Activated gamma-delta T cell treated with anti-CD3 and anti-CD28 coated beads, Interleukin-2, amount 50 U/mL, for 16 hours (primary cell): ENCODE data around the gene PLCB3.

Experiments
- DNase-seq: peaks from one replicate; pipeline ENCODE4 v3.0.0-alpha.2; 2020; ENCODE audit warnings: low read depth

Gene PLCB3

DNA sequence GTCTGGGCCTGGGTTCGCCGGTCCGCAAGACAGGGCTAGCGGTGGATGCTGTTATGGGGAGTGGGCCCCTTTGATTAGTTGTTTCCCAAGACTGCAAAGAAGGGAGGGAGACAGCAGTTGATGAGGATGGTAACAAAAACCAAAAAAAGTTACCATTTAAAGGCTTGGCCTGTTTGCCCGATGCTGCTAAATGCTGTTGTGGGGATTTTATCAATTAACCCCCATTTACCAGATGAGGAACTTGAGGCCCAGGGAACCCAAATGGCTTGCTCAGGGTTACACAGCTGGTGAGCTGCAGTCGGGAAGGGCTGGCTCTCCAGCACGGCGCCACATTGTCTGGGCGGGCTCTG is 28.7 kb upstream of the PLCB3 start:
- DNase-seq: no peak

DNA sequence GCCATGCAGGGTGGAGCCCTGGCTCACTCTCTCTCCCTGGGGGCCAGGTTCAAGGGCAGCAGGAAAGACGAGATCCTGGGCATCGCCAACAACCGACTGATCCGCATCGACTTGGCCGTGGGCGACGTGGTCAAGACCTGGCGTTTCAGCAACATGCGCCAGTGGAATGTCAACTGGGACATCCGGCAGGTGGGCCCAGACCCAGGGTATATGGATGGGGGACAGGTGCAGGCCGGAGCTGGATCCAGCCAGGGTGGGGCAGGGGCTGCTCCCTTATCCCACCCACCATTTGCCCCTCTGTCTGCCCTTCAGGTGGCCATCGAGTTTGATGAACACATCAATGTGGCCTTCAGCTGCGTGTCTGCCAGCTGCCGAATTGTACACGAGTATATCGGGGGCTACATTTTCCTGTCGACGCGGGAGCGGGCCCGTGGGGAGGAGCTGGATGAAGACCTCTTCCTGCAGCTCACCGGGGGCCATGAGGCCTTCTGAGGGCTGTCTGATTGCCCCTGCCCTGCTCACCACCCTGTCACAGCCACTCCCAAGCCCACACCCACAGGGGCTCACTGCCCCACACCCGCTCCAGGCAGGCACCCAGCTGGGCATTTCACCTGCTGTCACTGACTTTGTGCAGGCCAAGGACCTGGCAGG is 28.2 kb upstream of the PLCB3 start:
- no peak for DNase-seq

DNA sequence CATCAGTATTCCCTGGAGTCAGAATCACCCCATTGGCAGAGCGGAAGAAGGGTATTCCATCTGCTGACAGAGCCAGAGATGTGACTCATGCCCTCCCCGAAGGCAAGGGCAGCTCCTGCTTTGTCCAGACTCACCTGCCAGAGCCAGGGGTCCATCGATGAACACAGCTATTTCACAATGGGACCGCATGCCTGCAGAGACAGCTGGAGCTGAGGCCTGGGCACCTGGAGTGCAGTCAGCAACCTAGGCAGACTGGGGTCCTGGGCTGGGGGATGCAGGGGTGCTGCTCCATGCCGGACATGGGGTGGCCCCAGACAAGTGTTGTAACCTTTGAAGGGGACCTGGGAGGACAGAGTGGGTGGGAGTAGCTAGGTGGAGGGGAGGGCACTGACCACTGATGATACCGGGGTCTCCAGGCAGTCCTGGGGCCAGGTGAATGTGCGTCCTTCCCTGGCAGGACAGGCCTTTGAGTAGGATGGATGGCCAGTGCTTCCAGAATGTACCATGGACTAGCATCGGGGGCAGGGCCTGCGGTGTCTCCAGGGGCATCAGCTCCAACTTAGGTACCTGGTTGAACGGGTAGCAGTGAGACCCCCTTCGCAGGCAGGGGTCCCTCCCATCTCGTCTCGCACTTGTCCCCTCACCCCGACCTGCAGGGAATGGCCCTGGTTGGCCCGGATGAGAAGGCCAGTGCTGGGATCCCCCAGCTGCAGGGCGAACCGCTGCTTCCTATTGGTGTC is 27.0 kb upstream of the PLCB3 start:
- DNase-seq: no peak

DNA sequence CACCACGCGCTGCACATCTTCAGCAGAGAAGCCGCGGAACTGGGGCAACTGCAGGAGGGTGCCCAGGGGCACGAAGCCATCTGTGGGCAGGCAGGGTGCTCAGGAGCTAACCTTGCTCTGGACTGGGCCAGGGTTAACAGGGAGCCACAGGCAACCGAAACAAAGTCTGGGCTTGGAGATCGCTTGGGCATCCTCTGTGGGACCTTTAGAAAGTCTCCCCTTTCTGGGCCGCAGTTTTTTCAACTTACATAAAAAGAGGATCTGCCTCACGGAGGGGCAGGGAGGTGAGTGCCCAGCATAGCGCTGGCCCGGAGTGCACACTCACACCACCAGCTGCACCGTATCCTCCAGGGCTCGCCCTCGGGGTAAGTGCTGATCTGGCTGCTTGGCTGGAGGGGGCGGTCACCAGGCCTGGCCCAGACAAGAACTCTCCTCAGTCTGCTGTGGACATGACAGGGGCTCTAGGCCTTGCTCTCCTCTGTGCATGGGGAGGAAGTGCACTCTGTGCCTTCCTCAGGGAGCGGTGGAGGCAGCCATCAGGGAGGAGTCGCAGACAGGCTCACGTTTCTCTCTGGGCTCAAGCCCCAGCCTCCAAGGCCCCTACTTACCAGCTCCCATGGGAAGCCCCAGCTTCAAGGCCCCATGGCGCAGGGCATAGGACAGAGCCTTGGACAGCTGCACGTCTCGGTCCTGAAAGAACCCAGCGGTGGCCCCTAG is 26.3 kb upstream of the PLCB3 start:
- no peak for DNase-seq

DNA sequence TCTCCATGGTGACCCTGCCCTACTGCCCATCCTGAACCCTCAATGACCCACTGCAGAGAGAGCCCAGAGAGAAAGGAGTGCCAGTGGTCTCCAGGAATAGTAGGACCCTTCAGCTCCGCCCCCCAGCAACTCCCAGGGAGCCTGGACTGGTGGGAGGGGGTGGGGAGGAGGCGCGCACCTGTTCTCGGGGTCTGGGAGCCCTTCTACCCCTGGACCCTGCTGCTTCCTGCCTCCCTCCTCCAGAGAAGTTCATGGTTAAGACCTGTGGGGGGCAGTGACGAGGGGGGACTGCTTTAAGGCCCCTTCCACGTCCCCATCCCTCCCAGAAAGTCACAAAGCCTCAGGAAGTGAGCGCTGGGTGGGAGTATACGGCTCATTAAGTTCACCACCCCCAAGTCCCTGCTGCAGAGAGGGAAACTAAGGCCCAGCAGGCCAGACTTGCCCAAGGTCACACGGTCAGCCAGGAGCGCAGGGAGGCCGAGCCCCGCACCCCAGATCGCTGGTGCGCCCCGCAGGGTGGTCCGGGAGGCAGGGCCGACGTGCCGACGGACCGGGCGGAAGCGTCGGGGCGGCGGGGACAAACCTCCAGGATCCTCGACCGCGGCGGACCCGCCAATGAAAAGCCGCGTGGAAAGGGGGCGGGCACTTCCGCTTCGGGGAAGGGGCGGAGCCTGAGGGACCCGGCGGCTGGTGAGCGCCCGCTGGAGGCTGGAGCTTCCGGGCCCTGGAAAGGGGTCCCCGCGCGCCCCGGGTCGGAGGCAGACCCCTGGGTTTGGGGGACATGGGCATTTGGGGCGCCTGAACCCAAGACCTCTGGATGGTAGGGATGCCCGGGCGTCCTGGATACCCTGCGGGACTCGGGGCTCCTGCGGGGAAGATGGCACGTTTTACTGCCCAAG is 25.5 kb upstream of the PLCB3 start, which contains the start of the genes NUDT22 and TRPT1:
Gene NUDT22 (plus strand): TSS at position 667 of the 899 bp plus-strand sequence. CDS start 379 bp downstream, outside the sequence.
Gene TRPT1 (minus strand): TSS at position 579 of the 899 bp plus-strand sequence. CDS start 326 bp downstream, at position 253.
- DNase-seq: peak; percentile 88

DNA sequence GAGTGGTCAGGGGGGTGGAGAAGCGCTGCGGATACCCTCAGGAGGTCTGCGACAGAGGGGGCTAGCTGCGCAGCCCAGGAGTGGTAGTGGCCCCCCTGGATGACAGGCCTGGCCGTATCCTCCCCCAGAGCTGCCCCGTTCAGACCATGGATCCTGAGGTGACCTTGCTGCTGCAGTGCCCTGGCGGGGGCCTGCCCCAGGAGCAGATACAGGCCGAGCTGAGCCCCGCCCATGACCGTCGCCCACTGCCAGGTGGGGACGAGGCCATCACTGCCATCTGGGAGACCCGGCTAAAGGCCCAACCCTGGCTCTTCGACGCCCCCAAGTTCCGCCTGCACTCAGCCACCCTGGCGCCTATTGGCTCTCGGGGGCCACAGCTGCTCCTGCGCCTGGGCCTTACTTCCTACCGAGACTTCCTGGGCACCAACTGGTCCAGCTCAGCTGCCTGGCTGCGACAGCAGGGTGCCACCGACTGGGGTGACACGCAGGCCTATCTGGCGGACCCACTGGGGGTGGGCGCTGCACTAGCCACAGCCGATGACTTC is 24.8 kb upstream of the PLCB3 start:
- peak; percentile 34 for DNase-seq

DNA sequence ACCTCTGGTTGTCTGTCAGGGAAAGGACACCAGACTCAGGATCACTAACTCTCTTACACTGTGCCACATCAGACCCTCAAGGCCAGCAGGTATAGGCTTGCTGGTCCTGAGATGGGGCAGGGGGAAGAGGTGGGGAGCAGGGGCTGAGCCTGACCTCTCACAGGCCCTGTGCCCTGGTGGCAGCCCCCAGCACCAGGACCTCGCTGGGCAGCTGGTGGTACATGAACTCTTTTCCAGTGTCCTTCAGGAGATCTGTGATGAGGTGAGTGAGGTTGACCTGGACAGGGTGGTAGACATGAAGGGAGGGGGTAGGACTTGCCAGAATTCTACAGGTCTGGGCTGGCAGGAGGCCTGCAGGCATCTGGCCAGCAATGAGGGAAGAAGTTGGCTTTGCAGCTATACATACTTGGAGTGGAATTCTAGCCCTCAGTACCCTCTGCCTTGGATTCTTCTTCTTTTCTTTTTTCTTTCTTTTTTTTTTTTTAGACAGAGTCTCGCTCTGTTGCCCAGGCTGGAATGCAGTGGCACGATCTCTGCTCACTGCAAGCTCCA is 23.8 kb upstream of the PLCB3 start:
- DNase-seq: no peak

DNA sequence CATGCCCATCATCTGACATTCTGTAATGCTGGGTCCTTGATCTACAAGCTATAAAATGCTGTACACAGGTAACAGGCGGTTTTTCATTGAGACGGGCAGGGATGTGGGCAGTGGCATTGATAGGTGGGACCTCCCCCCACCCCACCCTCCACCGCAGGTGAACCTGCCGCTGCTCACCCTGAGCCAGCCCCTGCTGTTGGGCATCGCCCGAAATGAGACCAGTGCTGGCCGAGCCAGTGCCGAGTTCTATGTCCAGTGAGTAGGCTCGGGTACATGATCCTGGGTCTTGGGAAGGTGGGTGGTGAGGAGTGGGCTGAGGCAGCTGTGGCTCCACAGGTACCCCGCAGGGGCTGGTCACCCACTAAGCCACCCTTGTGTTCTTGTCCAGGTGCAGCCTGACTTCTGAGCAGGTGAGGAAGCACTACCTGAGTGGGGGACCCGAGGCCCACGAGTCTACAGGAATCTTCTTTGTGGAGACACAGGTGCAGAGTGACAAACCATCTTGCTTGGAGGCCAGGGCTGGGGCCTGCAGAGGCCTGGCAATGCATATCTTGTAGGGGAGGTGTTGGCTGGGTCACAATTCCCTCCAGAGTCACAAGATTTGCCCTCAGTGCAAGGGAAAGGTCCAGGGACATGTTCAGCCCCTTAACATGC is 22.1 kb upstream of the PLCB3 start:
- DNase-seq: no peak

DNA sequence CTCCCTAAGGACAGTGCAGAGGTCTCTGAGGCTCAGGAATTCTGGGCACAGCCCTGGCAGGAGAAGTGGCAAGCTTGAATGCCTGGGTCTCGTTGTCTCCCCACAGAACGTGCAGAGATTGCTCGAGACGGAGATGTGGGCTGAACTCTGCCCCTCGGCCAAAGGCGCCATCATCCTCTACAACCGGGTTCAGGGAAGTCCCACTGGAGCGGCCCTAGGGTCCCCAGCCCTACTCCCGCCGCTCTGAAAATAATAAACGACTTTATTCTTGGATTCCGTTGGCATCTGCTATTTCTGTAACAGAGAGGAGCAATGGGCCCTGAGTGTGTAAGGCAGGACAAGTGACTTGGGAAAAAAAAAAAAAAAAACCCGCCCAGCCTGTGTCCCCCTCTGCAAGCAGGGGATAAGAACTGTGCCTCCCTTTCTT is 21.6 kb upstream of the PLCB3 start:
- no peak for DNase-seq

DNA sequence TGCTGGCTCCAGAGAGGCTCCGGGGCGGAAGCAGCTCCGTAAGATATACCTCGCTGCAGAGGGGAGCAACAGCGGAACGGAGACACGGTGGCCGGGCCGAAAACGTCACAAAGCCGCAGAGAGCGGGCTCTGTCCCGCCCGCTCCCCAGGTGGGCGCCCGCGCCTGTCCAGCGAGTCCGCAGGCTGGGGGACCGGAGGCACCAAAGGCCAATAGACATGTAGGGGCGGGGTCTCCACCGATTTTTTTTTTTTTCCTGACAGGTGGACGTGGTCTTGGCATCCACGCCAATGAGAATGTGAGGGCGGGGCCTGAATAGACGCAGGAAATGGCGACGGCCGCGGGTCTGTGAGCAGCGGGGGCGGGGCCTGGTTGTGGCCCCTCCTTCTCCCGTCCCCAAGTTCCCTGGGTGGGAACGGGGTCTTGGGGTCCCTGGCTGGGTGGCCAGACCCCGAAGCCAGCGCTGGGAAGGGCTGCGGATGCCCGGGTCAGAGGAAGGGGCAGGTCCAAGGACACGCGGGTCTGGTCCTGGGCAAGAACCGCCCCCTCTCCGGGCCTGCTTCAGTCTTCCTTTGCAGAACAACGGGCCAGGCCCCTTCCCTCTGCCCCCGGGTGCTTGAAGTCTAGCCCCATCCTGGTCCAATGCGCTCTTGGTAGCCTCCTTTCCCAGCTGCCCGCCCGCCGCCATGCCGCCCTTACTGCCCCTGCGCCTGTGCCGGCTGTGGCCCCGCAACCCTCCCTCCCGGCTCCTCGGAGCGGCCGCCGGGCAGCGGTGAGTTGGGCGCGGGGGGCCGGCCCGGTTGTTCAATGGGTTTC is 21.0 kb upstream of the PLCB3 start, which contains the start of gene DNAJC4:
Gene DNAJC4 (plus strand): TSS at position 378 of the 814 bp plus-strand sequence. CDS start 307 bp downstream, at position 685.
- DNase-seq: peak; percentile 81

DNA sequence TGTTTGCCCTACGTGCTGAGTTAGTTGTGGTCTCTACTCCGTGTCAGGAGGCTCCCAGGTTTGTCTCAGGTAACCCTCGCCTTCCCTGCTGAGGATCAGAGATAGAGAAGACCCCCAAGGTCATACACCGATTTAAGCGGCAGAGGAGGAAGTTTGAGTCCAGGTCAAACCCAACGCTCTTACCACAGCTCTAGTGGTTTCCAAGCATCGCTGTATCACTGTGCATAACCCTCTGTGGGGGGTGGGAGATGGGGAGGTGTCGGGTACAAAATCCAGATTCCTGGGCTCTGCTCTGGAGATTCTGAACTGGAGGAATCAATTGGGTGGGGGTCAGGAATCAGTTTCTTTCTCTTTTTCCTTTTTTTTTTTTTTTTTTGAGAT is 20.4 kb upstream of the PLCB3 start:
- no peak for DNase-seq

DNA sequence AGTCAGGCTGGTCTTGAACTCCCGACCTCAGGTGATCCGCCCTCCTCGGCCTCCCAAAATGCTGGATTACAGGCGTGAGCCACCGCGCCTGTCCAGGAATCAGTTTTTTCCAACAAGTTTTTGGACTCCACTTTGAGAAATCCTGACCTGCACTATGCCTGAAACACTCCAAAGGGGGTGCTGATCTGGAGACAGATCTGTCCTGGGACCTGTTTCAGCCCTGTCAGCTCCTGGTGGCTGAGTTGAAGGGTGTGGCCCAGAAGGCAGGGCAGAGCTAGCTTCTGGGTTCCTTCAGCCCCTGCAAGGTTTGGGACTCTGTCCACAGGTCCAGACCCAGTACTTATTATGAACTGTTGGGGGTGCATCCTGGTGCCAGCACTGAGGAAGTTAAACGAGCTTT is 19.8 kb upstream of the PLCB3 start:
- no peak for DNase-seq

DNA sequence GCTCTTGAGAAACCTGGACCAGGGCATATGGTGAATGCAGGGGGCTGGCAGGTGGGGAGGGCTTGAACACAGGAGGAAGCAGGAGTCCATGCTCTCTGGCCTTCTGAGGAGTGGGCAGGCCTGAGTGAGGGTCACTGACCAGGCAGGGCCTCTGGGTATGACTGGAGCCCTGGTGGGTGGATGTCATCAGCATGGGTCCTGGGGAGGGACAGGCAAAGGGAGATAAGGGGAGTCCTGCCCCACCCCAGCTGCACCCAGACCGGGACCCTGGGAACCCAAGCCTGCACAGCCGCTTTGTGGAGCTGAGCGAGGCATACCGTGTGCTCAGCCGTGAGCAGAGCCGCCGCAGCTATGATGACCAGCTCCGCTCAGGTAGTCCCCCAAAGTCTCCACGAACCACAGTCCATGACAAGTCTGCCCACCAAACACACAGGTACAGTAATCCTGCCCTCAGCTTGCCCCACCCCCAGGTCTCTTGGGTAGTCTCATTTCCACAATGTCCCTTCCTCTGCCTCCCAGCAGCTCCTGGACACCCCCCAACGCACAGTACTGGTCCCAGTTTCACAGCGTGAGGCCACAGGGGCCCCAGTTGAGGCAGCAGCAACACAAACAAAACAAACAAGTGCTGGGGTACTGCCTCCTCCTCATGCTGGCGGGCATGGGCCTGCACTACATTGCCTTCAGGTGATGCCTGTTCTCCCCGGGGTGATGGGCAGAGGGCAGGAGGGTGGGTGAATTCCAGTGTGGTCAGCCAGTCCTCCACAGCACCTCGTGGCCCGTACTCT is 19.0 kb upstream of the PLCB3 start:
- DNase-seq: no peak

DNA sequence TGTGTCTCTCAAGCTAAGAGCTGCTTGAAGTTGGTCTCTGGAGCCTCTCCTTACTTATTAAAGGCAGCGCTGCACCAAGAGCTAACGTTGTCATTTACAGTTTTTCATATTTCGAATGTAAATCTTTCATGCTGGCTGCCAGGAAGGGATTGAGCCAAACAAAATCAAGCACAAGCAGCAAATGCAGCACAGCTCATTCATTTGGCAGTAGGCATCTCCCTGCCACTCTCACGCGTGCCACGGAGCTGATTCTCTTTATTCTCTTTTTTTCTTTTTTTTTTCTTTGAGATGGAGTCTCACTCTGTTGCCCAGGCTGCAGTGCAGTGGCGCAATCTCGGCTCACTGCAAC is 18.4 kb upstream of the PLCB3 start:
- no peak for DNase-seq

DNA sequence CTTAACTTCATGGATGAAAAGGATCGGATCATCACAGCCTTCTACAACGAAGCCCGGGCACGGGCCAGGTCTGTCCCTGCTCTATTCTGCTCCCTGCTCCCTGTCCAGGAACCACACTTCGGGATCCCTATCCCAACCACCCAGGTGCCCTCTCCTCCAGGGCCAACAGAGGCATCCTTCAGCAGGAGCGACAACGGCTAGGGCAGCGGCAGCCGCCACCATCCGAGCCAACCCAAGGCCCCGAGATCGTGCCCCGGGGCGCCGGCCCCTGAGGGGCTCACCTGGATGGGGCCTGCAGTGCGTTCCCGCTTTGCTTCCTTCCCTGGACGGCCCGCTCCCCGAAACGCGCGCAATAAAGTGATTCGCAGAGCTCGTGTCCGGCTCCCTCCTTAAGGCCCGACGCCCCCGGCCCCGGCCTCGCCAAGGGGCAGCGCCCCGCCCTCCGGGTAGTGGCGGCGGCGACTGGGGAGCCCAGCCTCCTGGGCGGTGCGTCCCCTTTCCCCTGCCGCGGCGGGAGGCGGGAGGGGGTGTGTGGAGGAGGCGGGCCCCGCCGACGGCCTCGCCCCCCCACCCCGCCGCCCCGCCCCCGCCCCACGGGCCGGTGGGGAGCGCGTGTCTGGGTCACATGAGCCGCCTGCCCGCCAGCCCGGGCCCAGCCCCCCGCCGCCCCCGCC is 17.3 kb upstream of the PLCB3 start, which contains the start of gene VEGFB:
Gene VEGFB (plus strand): TSS at position 672 of the 674 bp plus-strand sequence. CDS start 250 bp downstream, outside the sequence.
- peak; percentile 60 for DNase-seq

DNA sequence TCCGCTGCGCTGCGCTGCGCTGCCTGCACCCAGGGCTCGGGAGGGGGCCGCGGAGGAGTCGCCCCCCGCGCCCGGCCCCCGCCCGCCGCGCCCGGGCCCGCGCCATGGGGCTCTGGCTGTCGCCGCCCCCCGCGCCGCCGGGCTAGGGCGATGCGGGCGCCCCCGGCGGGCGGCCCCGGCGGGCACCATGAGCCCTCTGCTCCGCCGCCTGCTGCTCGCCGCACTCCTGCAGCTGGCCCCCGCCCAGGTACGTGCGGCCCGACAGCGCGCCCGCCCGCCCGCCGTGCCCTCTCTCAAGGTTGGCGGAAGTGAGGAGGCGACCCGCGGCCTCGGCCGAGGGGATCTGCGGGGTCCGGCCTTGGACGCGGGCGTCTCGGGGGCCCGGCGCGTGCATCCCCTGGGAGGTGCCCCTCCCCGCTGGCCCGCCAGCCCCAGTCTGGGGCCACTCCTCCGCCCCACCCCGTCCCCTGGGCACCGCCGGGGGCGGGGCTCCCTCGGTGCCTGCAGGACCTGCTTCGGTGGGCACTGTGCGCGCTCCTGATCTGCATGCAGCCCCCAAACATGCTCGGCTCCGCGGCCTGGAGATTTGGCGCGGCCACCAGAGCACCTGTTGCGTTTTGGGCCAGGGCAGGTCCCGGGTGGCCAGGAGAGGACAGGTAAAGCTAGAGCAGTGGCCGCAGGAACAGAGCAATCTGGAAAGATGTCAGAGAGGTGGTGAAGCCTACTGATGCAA is 16.5 kb upstream of the PLCB3 start:
- peak; percentile 31 for DNase-seq

DNA sequence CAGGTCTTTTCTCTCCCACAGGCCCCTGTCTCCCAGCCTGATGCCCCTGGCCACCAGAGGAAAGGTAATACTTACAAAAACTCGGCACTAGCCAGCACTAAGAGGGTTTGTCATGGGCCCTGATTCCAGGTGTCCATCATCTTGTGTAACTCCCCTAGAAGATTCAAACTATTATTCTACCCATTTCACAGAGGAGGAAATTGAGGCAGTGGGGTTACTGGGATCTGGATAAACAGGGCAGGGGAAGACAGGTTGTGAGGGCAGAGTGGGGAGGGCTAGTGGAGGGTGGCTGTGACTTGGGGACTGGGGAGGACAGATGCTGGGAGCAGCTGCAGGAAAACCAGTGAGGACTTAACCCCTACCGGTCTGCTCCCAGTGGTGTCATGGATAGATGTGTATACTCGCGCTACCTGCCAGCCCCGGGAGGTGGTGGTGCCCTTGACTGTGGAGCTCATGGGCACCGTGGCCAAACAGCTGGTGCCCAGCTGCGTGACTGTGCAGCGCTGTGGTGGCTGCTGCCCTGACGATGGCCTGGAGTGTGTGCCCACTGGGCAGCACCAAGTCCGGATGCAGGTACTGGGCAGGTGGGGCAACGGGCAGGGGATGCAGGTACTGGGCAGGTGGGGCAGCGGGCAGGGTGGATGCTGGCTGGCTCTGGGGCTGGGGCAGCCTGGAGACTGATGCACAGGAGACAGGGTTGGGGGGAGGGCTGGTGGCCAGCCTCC is 15.7 kb upstream of the PLCB3 start:
- no peak for DNase-seq
